Measurements from ENCODE around the gene SPATA22.

SPATA22 gene

GRCh38 chr17:3497101-3497500 lies 25.5 kb upstream of the SPATA22 start:
- no peak for TF ChIP-seq CTCF (IDR thresholded peaks at IDR 0.05; ENCODE audit: low read depth, low read length)
- DNase-seq (ENCODE audit: extremely low read depth, low read depth): no peak

- no peak for TF ChIP-seq CTCF (IDR thresholded peaks at IDR 0.05; ENCODE audit: low read depth, low read length)
- no peak for DNase-seq (ENCODE audit: extremely low read depth, low read depth)
Measured at GRCh38 chr17:3485481-3486068, 14.0 kb upstream of the SPATA22 start.

DNA sequence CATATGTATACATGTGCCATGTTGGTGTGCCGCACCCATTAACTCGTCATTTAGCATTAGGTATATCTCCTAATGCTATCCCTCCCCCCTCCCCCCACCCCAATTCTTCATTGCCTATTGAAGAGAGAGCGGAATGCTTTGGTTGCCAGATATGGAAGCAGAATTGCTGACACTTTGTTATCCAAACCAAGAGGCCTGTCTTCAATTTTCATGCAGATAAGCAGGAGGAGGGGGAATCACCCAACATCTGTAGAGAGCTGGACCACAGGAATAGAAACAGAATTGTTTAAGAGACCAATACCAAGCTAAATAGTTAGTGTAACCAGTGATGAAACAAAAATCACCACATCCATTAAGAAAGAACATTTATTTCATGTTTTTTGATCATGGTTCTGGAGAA lies 11.2 kb upstream of the SPATA22 start:
- no peak for TF ChIP-seq CTCF (IDR thresholded peaks at IDR 0.05; ENCODE audit: low read depth, low read length)
- no peak for DNase-seq (ENCODE audit: extremely low read depth, low read depth)

- DNase-seq (ENCODE audit: extremely low read depth, low read depth): no peak
Measured at GRCh38 chr17:3479988-3480387, 8.4 kb upstream of the SPATA22 start.

DNA sequence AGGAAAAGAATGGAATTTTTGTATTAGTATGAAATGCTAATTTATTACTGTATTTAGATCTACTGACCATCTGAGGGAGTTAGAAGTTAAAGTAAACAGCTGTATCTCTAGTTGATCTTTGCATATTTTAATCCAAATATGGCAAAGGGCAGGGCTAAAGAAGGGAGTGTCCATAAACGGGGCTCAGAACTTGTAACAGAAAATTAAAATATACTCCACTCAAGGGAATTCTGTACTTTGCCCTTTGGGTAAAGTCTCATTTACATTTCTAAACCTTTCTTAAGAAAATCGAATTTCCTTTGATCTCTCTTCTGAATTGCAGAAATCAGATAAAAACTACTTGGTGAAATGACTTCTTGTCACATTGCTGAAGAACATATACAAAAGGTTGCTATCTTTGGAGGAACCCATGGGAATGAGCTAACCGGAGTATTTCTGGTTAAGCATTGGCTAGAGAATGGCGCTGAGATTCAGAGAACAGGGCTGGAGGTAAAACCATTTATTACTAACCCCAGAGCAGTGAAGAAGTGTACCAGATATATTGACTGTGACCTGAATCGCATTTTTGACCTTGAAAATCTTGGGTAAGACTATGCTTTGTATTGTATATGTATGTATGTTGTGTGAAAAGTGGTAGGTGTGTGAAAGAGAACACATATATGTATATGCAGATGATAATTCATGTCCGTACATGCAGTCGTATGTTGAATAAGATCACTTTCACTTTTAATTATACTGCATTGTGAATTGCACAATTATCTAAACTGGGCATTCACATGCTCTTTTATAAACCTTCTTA lies 4.4 kb upstream of the SPATA22 start, which contains the start of gene ASPA:
TSS of gene ASPA (plus strand) at position 186 of the 799 bp plus-strand sequence. CDS start at position 349, 163 bp downstream.
- DNase-seq (ENCODE audit: extremely low read depth, low read depth): no peak
- no peak for TF ChIP-seq CTCF (IDR thresholded peaks at IDR 0.05; ENCODE audit: low read depth, low read length)

More at GRCh38 chr17:3479988-3480387, 8.4 kb upstream of the SPATA22 start:
- TF ChIP-seq CTCF (IDR thresholded peaks at IDR 0.05; ENCODE audit: low read depth, low read length): no peak

DNA sequence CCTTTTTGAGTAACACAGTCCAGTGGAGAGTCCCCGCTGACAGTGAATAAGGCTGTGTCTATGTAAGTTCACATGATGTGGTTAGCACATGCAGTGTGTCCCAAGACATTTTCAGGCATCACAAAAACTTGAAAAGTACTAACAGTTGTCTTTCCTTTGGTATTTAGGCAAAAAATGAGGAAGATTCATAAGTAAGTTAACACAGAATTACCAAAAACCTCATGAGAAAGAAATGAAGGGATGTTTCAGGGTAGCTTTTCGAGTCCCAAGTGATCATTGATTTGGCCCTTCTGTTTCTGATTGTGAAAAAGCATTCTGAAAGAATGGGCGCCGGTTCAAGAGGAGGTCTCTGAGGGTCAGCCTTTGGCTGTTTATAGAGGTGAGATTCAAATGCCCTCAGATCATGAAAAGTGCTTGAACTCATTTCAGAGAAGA lies 3.6 kb upstream of the SPATA22 start:
- DNase-seq (ENCODE audit: extremely low read depth, low read depth): no peak
- no peak for TF ChIP-seq CTCF (IDR thresholded peaks at IDR 0.05; ENCODE audit: low read depth, low read length)

DNA sequence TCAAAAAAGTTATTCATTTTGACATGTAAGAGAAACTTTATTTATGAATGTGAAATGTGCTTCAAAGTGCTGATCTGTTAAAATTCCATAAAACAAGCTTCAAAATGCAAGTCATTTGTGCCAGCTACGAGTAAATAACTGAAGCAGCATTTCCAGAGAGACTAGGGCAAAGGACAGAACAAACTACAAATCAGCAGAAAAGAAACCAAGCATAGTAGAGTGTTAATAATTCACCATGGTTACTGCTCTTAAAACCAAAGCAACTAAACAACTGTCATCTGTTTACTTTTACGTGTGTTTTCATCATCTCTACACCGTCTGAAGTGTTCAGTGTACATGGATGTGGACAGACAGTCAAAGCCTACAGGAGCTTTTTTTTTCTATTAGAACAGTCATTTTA lies 2.6 kb upstream of the SPATA22 start:
- DNase-seq (ENCODE audit: extremely low read depth, low read depth): no peak
- TF ChIP-seq CTCF (IDR thresholded peaks at IDR 0.05; ENCODE audit: low read depth, low read length): no peak
